ENCODE measurements around the gene SLFN12.
A peak's percentile ranks its signal among the peaks of the same experiment; 100 is the strongest.

The SLFN12 gene

GRCh38 chr17:35373534-35373983 lies 58.7 kb downstream of the SLFN12 start, which contains the start of gene SLFN11:
Gene SLFN11 (minus strand): TSS chr17:35373621. CDS start chr17:35363807, 9,814 bp downstream.
- DNase-seq (ENCODE audit: low read depth in 2 of 2) = peak; percentile 95 to 96
- TF ChIP-seq CTCF (IDR thresholded peaks at IDR 0.05; ENCODE audit: low read depth, low read length) = no peak
- peak within 1 kb of the TSS; percentile 62 to 86 for H3K4me3 ChIP-seq (replicated peaks in 1 of 2; ENCODE audit: low read depth in 2 of 2, low read length in 2 of 2)

- peak in 1 of 2 donors; percentile 25 for DNase-seq (ENCODE audit: low read depth in 2 of 2)
- TF ChIP-seq CTCF (IDR thresholded peaks at IDR 0.05; ENCODE audit: low read depth, low read length) = no peak
- H3K4me3 ChIP-seq (replicated peaks in 1 of 2; ENCODE audit: low read depth in 2 of 2, low read length in 2 of 2) = peak overlapping the region; percentile 62 to 86
These were observed 59.3 kb downstream of the SLFN12 start for GRCh38 chr17:35372846-35373533.

- H3K4me3 ChIP-seq (replicated peaks in 1 of 2; ENCODE audit: low read depth in 2 of 2, low read length in 2 of 2) = peak overlapping the region in 1 of 2 donors; percentile 86
- no peak for DNase-seq (ENCODE audit: low read depth in 2 of 2)
- TF ChIP-seq CTCF (IDR thresholded peaks at IDR 0.05; ENCODE audit: low read depth, low read length) = no peak
These were observed 60.4 kb downstream of the SLFN12 start for GRCh38 chr17:35371934-35372333.

GRCh38 chr17:35368081-35368830 lies 64.0 kb downstream of the SLFN12 start:
- no peak for TF ChIP-seq CTCF (IDR thresholded peaks at IDR 0.05; ENCODE audit: low read depth, low read length)
- peak in 1 of 2 donors; percentile 26 for DNase-seq (ENCODE audit: low read depth in 2 of 2)
- no peak overlapping the region for H3K4me3 ChIP-seq (replicated peaks in 1 of 2; ENCODE audit: low read depth in 2 of 2, low read length in 2 of 2)

- no peak overlapping the region for H3K4me3 ChIP-seq (replicated peaks in 1 of 2; ENCODE audit: low read depth in 2 of 2, low read length in 2 of 2)
- DNase-seq (ENCODE audit: low read depth in 2 of 2) = no peak
- TF ChIP-seq CTCF (IDR thresholded peaks at IDR 0.05; ENCODE audit: low read depth, low read length) = no peak
These were observed 71.3 kb downstream of the SLFN12 start for GRCh38 chr17:35361027-35361426.

All from cardiac fibroblast (primary cell).